ENCODE measurements around the gene EID2B.

DNA sequence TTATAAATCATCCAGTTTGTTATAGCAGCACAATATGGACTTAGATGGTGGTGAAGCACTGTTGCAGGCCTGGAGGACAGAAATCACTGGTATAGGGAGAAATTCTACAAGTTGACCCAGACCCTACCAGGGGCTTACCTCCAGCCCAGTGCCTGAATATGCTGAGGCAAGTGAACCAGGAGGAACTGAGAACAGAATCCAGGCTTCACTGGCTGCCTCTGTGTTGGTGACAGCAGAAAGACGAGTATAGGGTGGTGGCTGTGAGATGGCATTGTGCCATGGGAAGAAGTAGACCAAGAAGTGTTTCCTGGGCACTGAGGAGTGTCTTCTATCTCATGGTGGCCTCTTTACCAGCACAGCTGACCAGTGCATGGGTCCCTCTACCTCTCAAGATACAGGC lies 23.2 kb upstream of the EID2B start:
- no peak for TF ChIP-seq TAF1 (CRISPR knock-in tag; IDR thresholded peaks at IDR 0.05)
- no peak for TF ChIP-seq ZNF292 (CRISPR knock-in tag; IDR thresholded peaks at IDR 0.05; ENCODE audit: borderline replicate concordance, low read depth)
- TF ChIP-seq, protein P1, sequence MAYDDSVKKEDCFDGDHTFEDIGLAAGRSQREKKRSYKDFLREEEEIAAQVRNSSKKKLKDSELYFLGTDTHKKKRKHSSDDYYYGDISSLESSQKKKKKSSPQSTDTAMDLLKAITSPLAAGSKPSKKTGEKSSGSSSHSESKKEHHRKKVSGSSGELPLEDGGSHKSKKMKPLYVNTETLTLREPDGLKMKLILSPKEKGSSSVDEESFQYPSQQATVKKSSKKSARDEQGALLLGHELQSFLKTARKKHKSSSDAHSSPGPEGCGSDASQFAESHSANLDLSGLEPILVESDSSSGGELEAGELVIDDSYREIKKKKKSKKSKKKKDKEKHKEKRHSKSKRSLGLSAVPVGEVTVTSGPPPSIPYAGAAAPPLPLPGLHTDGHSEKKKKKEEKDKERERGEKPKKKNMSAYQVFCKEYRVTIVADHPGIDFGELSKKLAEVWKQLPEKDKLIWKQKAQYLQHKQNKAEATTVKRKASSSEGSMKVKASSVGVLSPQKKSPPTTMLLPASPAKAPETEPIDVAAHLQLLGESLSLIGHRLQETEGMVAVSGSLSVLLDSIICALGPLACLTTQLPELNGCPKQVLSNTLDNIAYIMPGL (CRISPR knock-in tag; IDR thresholded peaks at IDR 0.05; ENCODE audit: borderline replicate concordance in 1 of 2, low read depth in 1 of 2) = no peak
- TF ChIP-seq, protein P2, sequence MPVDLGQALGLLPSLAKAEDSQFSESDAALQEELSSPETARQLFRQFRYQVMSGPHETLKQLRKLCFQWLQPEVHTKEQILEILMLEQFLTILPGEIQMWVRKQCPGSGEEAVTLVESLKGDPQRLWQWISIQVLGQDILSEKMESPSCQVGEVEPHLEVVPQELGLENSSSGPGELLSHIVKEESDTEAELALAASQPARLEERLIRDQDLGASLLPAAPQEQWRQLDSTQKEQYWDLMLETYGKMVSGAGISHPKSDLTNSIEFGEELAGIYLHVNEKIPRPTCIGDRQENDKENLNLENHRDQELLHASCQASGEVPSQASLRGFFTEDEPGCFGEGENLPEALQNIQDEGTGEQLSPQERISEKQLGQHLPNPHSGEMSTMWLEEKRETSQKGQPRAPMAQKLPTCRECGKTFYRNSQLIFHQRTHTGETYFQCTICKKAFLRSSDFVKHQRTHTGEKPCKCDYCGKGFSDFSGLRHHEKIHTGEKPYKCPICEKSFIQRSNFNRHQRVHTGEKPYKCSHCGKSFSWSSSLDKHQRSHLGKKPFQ (CRISPR knock-in tag; IDR thresholded peaks at IDR 0.05; ENCODE audit: insufficient replicate concordance) = no peak
- no peak for TF ChIP-seq ZNF781 (CRISPR knock-in tag; IDR thresholded peaks at IDR 0.05; ENCODE audit: borderline replicate concordance, not compliant biosample characterization)
- TF ChIP-seq ZNF251 (CRISPR knock-in tag; IDR thresholded peaks at IDR 0.05) = no peak
- no peak for TF ChIP-seq EEA1 (CRISPR knock-in tag; IDR thresholded peaks at IDR 0.05; ENCODE audit: borderline replicate concordance)
- no peak for TF ChIP-seq ZKSCAN8 (CRISPR knock-in tag; IDR thresholded peaks at IDR 0.05; ENCODE audit: borderline replicate concordance)
- TF ChIP-seq RAD21 (CRISPR knock-in tag; IDR thresholded peaks at IDR 0.05) = no peak
- no peak for TF ChIP-seq CHD2 (IDR thresholded peaks at IDR 0.05; ENCODE audit: low read depth, low read length)
- TF ChIP-seq ZNF3 (CRISPR knock-in tag; IDR thresholded peaks at IDR 0.05) = no peak
- TF ChIP-seq NR2C2 (CRISPR knock-in tag; IDR thresholded peaks at IDR 0.05; ENCODE audit: borderline replicate concordance) = no peak
- no peak for TF ChIP-seq FOXJ3 (CRISPR knock-in tag; IDR thresholded peaks at IDR 0.05; ENCODE audit: borderline replicate concordance)
- no peak for TF ChIP-seq DBP (CRISPR knock-in tag; IDR thresholded peaks at IDR 0.05; ENCODE audit: not compliant biosample characterization)

All from HepG2 (cell line).